ENCODE data around the gene PCCA.
"Not testable (repeated sequence)": the region's sequence is repeated elsewhere in the genome, so short reads cannot be mapped to it uniquely, and the experiment has no call there.

Gene PCCA

GRCh38 chr13:100245104-100245503 is 156.2 kb downstream of the PCCA start:
- peaks cover 8% of the 10 kb centered on the region for H3K9me3 Mint-ChIP-seq
- no peak overlapping the region for H3K27ac Mint-ChIP-seq
- H3K4me1 Mint-ChIP-seq (ENCODE audit: low read depth) = no peaks in the 10 kb centered on the region
- H3K27me3 Mint-ChIP-seq = no peaks in the 10 kb centered on the region
- H3K36me3 Mint-ChIP-seq (ENCODE audit: low read depth) = peaks cover 8% of the 10 kb centered on the region
- DNase-seq = no peak
- no peak overlapping the region for H3K4me3 Mint-ChIP-seq

- Mint-ChIP-seq H3K4me3 (no peak overlapping the region), H3K27ac (no peak overlapping the region), H3K9me3 (peaks cover 8% of the 10 kb centered on the region), H3K27me3 (no peaks in the 10 kb centered on the region), H3K4me1 (ENCODE audit: low read depth) (no peaks in the 10 kb centered on the region), H3K36me3 (ENCODE audit: low read depth) (peaks cover 8% of the 10 kb centered on the region)
- no peak for DNase-seq
These were observed 159.0 kb downstream of the PCCA start for GRCh38 chr13:100247937-100248336.

GRCh38 chr13:100254002-100254401 is 165.1 kb downstream of the PCCA start:
- Mint-ChIP-seq H3K36me3 (ENCODE audit: low read depth) (peaks cover 4% of the 10 kb centered on the region), H3K27me3 (no peaks in the 10 kb centered on the region), H3K4me3 (no peak overlapping the region), H3K27ac (no peak overlapping the region), H3K4me1 (ENCODE audit: low read depth) (no peaks in the 10 kb centered on the region), H3K9me3 (peaks cover 9% of the 10 kb centered on the region)
- no peak for DNase-seq

GRCh38 chr13:100262404-100262803 is 173.5 kb downstream of the PCCA start:
- Mint-ChIP-seq H3K9me3 (no peaks in the 10 kb centered on the region), H3K4me1 (ENCODE audit: low read depth) (no peaks in the 10 kb centered on the region), H3K27me3 (no peaks in the 10 kb centered on the region), H3K36me3 (ENCODE audit: low read depth) (no peaks in the 10 kb centered on the region), H3K27ac (no peak overlapping the region), H3K4me3 (no peak overlapping the region)
- DNase-seq = no peak

- H3K4me1 Mint-ChIP-seq (ENCODE audit: low read depth) = no peaks in the 10 kb centered on the region
- H3K4me3 Mint-ChIP-seq = no peak overlapping the region
- H3K27ac Mint-ChIP-seq = no peak overlapping the region
- DNase-seq = no peak
- peaks cover 11% of the 10 kb centered on the region for H3K36me3 Mint-ChIP-seq (ENCODE audit: low read depth)
- H3K9me3 Mint-ChIP-seq = no peaks in the 10 kb centered on the region
- H3K27me3 Mint-ChIP-seq = no peaks in the 10 kb centered on the region
These were observed 177.1 kb downstream of the PCCA start for GRCh38 chr13:100266026-100266425.

GRCh38 chr13:100269837-100270236 is 180.9 kb downstream of the PCCA start:
- no peaks in the 10 kb centered on the region for H3K4me1 Mint-ChIP-seq (ENCODE audit: low read depth)
- DNase-seq = no peak
- H3K27me3 Mint-ChIP-seq = no peaks in the 10 kb centered on the region
- H3K9me3 Mint-ChIP-seq = no peaks in the 10 kb centered on the region
- H3K36me3 Mint-ChIP-seq (ENCODE audit: low read depth) = peaks cover 11% of the 10 kb centered on the region
- H3K27ac Mint-ChIP-seq = no peak overlapping the region
- no peak overlapping the region for H3K4me3 Mint-ChIP-seq

GRCh38 chr13:100273138-100273537 is 184.2 kb downstream of the PCCA start:
- H3K27me3 Mint-ChIP-seq = no peaks in the 10 kb centered on the region
- H3K27ac Mint-ChIP-seq = no peak overlapping the region
- H3K4me3 Mint-ChIP-seq = no peak overlapping the region
- H3K9me3 Mint-ChIP-seq = no peaks in the 10 kb centered on the region
- peaks cover 14% of the 10 kb centered on the region for H3K36me3 Mint-ChIP-seq (ENCODE audit: low read depth)
- no peak for DNase-seq
- H3K4me1 Mint-ChIP-seq (ENCODE audit: low read depth) = no peaks in the 10 kb centered on the region

- H3K9me3 Mint-ChIP-seq = no peaks in the 10 kb centered on the region
- H3K36me3 Mint-ChIP-seq (ENCODE audit: low read depth) = peaks cover 11% of the 10 kb centered on the region
- no peak for DNase-seq
- no peaks in the 10 kb centered on the region for H3K4me1 Mint-ChIP-seq (ENCODE audit: low read depth)
- no peak overlapping the region for H3K4me3 Mint-ChIP-seq
- no peaks in the 10 kb centered on the region for H3K27me3 Mint-ChIP-seq
- H3K27ac Mint-ChIP-seq = no peak overlapping the region
These were observed 184.7 kb downstream of the PCCA start for GRCh38 chr13:100273552-100273951.

GRCh38 chr13:100274942-100275506 is 186.1 kb downstream of the PCCA start:
- Mint-ChIP-seq H3K27me3 (no peaks in the 10 kb centered on the region), H3K9me3 (no peaks in the 10 kb centered on the region), H3K36me3 (ENCODE audit: low read depth) (peaks cover 3% of the 10 kb centered on the region), H3K4me3 (no peak overlapping the region), H3K27ac (no peak overlapping the region), H3K4me1 (ENCODE audit: low read depth) (no peaks in the 10 kb centered on the region)
- DNase-seq = no peak

- Mint-ChIP-seq H3K9me3 (no peaks in the 10 kb centered on the region), H3K4me1 (ENCODE audit: low read depth) (no peaks in the 10 kb centered on the region), H3K4me3 (no peak overlapping the region), H3K27me3 (no peaks in the 10 kb centered on the region), H3K36me3 (ENCODE audit: low read depth) (peaks cover 6% of the 10 kb centered on the region), H3K27ac (no peak overlapping the region)
- no peak for DNase-seq
These were observed 186.9 kb downstream of the PCCA start for GRCh38 chr13:100275746-100276145.

GRCh38 chr13:100280681-100281080 is 191.8 kb downstream of the PCCA start:
- Mint-ChIP-seq H3K4me3 (no peak overlapping the region), H3K27ac (no peak overlapping the region), H3K36me3 (ENCODE audit: low read depth) (peaks cover 10% of the 10 kb centered on the region), H3K27me3 (no peaks in the 10 kb centered on the region), H3K4me1 (ENCODE audit: low read depth) (no peaks in the 10 kb centered on the region), H3K9me3 (no peaks in the 10 kb centered on the region)
- DNase-seq = no peak

- not testable (repeated sequence) for H3K4me1 Mint-ChIP-seq (ENCODE audit: low read depth); DNase-seq; H3K9me3 Mint-ChIP-seq; H3K27ac Mint-ChIP-seq; H3K36me3 Mint-ChIP-seq (ENCODE audit: low read depth); H3K27me3 Mint-ChIP-seq; H3K4me3 Mint-ChIP-seq
These were observed 193.4 kb downstream of the PCCA start for GRCh38 chr13:100282306-100282705.

- H3K9me3 Mint-ChIP-seq = no peaks in the 10 kb centered on the region
- no peak overlapping the region for H3K27ac Mint-ChIP-seq
- H3K27me3 Mint-ChIP-seq = no peaks in the 10 kb centered on the region
These were observed 201.4 kb downstream of the PCCA start for GRCh38 chr13:100290165-100290801.

GRCh38 chr13:100291624-100292023 is 202.7 kb downstream of the PCCA start:
- H3K36me3 Mint-ChIP-seq (ENCODE audit: low read depth) = peaks cover 3% of the 10 kb centered on the region
- DNase-seq = no peak
- no peaks in the 10 kb centered on the region for H3K27me3 Mint-ChIP-seq
- H3K27ac Mint-ChIP-seq = no peak overlapping the region
- no peaks in the 10 kb centered on the region for H3K4me1 Mint-ChIP-seq (ENCODE audit: low read depth)
- H3K4me3 Mint-ChIP-seq = no peak overlapping the region
- no peaks in the 10 kb centered on the region for H3K9me3 Mint-ChIP-seq

More at GRCh38 chr13:100290165-100290801, 201.4 kb downstream of the PCCA start:
- DNase-seq = no peak
- Mint-ChIP-seq H3K4me1 (ENCODE audit: low read depth) (no peaks in the 10 kb centered on the region), H3K4me3 (no peak overlapping the region), H3K36me3 (ENCODE audit: low read depth) (peaks cover 3% of the 10 kb centered on the region)

- no peak overlapping the region for H3K27ac Mint-ChIP-seq
- no peaks in the 10 kb centered on the region for H3K9me3 Mint-ChIP-seq
- H3K27me3 Mint-ChIP-seq = no peaks in the 10 kb centered on the region
- no peaks in the 10 kb centered on the region for H3K36me3 Mint-ChIP-seq (ENCODE audit: low read depth)
- DNase-seq = no peak
- no peak overlapping the region for H3K4me3 Mint-ChIP-seq
- H3K4me1 Mint-ChIP-seq (ENCODE audit: low read depth) = no peaks in the 10 kb centered on the region
These were observed 208.5 kb downstream of the PCCA start for GRCh38 chr13:100297413-100297812.

All from activated T-cell treated with anti-CD3 and anti-CD28 coated beads, Interleukin-2, amount 50 U/mL, for 24 hours (primary cell).